ENCODE measurements around the gene RAD51B. TPM values are rescaled to one million over a fixed set of nuclear protein-coding genes. Genes with fewer than 3 reads are reported as not detected.
A peak's percentile ranks its signal among the peaks of the same experiment; 100 is the strongest.

Gene RAD51B
- total RNA-seq, 1 experiment from 2014 or later, result 23.3 TPM

- Histone ChIP-seq H3K27ac (ENCODE audit: low read depth, low read length, poor library complexity, severe bottlenecking) (peak overlapping the region; percentile 99), H3K36me3 (ENCODE audit: insufficient read depth, low read length, poor library complexity, severe bottlenecking) (no peaks in the 10 kb centered on the region), H3K27me3 (replicated peaks; ENCODE audit: insufficient read depth, low read depth, low read length, poor library complexity) (no peaks in the 10 kb centered on the region), H3K4me3 (ENCODE audit: low read depth, low read length, poor library complexity, severe bottlenecking) (no peak overlapping the region), H3K4me1 (ENCODE audit: insufficient read depth, low read length, poor library complexity, severe bottlenecking) (peaks cover 51% of the 10 kb centered on the region), H3K9me3 (ENCODE audit: low read depth, low read length, poor library complexity, severe bottlenecking) (no peaks in the 10 kb centered on the region)
- intact Hi-C loops (cut with micrococcal nuclease; ENCODE audit: unreplicated experiment), result loop anchor here (2.0 to 5.0 kb wide), 3 partner anchors 111 to 434 kb away; partner anchors contain the start of gene ZFP36L1
- POLR2A ChIA-PET (ENCODE audit: low non-redundant PET), result no interaction called here
- BruUV-seq (replicated peaks), result no TSS peak
- no peak for DNase-seq (ENCODE audit: low spot score)
- CTCF ChIA-PET, result no interaction called here
- TF ChIP-seq EZH2 (IDR thresholded peaks at IDR 0.05; ENCODE audit: borderline replicate concordance, low read depth, low read length, poor library complexity, severe bottlenecking) (no peak), CTCF (conservative IDR thresholded peaks at IDR 0.05; ENCODE audit: low read depth, low read length) (no peak)
These were observed 861.9 kb downstream of the RAD51B start for GRCh38 chr14:68681256-68682011.

GRCh38 chr14:68682166-68683103 is 862.9 kb downstream of the RAD51B start:
- peak; percentile 98 for DNase-seq (ENCODE audit: low spot score)
- intact Hi-C loops (cut with micrococcal nuclease; ENCODE audit: unreplicated experiment), result loop anchor here (2.0 to 5.0 kb wide), 3 partner anchors 110 to 435 kb away; partner anchors contain the start of gene ZFP36L1

More at GRCh38 chr14:68682166-68683103, 862.9 kb downstream of the RAD51B start:
- H3K36me3 ChIP-seq (ENCODE audit: insufficient read depth, low read length, poor library complexity, severe bottlenecking), result no peaks in the 10 kb centered on the region
- TF ChIP-seq EZH2 (IDR thresholded peaks at IDR 0.05; ENCODE audit: borderline replicate concordance, low read depth, low read length, poor library complexity, severe bottlenecking), result no peak
- TF ChIP-seq CTCF (conservative IDR thresholded peaks at IDR 0.05; ENCODE audit: low read depth, low read length), result no peak
- CTCF ChIA-PET, result interaction anchor here (0.6 to 1.2 kb wide), 6 partner anchors 13 to 107 kb away, joined by 3 to 7 read pairs (median 4); no protein-coding TSS in a partner anchor
- H3K27me3 ChIP-seq (replicated peaks; ENCODE audit: insufficient read depth, low read depth, low read length, poor library complexity), result no peaks in the 10 kb centered on the region
- no peaks in the 10 kb centered on the region for H3K9me3 ChIP-seq (ENCODE audit: low read depth, low read length, poor library complexity, severe bottlenecking)
- H3K4me3 ChIP-seq (ENCODE audit: low read depth, low read length, poor library complexity, severe bottlenecking), result no peak overlapping the region
- H3K4me1 ChIP-seq (ENCODE audit: insufficient read depth, low read length, poor library complexity, severe bottlenecking), result peaks cover 51% of the 10 kb centered on the region
- POLR2A ChIA-PET (ENCODE audit: low non-redundant PET), result interaction anchor here (0.5 to 1.0 kb wide), 7 partner anchors 12 to 272 kb away, joined by 3 to 16 read pairs (median 5); partner anchors contain the start of gene ZFP36L1
- H3K27ac ChIP-seq (ENCODE audit: low read depth, low read length, poor library complexity, severe bottlenecking), result peak overlapping the region; percentile 99
- BruUV-seq (replicated peaks), result TSS peak; percentile 86

Data from A673 (cell line).